Measurements from ENCODE around the gene ZNF783.

The ZNF783 gene

GRCh38 chr7:149217570-149217969 lies 44.4 kb upstream of the ZNF783 start:
- no peak overlapping the region for H3K4me3 ChIP-seq (ENCODE audit: insufficient read depth, low read length, poor library complexity, severe bottlenecking)
- H3K36me3 ChIP-seq (ENCODE audit: low read length), result no peaks in the 10 kb centered on the region
- no peaks in the 10 kb centered on the region for H4K20me1 ChIP-seq (ENCODE audit: low read depth, low read length)
- H2AFZ ChIP-seq (ENCODE audit: low read depth, low read length, severe bottlenecking), result no peak overlapping the region
- no peak overlapping the region for H3K4me2 ChIP-seq (ENCODE audit: low read depth, low read length, poor library complexity, severe bottlenecking)
- H3K9me3 ChIP-seq (ENCODE audit: insufficient read depth, low read length), result no peaks in the 10 kb centered on the region
- H3K9me2 ChIP-seq (replicated peaks; ENCODE audit: insufficient read depth, low read length), result no peaks in the 10 kb centered on the region
- no peaks in the 10 kb centered on the region for H3K27me3 ChIP-seq (ENCODE audit: low read length)
- no peak overlapping the region for H3K9ac ChIP-seq (ENCODE audit: low read length)
- TF ChIP-seq CTCF (IDR thresholded peaks at IDR 0.05; ENCODE audit: insufficient read depth, low read length, poor library complexity, severe bottlenecking), result no peak
- no peak for TF ChIP-seq EZH2phosphoT487 (conservative IDR thresholded peaks at IDR 0.05; ENCODE audit: low read length)
- H3K27ac ChIP-seq (ENCODE audit: low read depth, low read length), result no peak overlapping the region
- H3F3A ChIP-seq (ENCODE audit: insufficient read depth), result no peaks in the 10 kb centered on the region
- H3K79me2 ChIP-seq (ENCODE audit: insufficient read depth, low read length), result no peaks in the 10 kb centered on the region

GRCh38 chr7:149218469-149219420 lies 43.3 kb upstream of the ZNF783 start:
- no peak overlapping the region for H3K9ac ChIP-seq (ENCODE audit: low read length)
- TF ChIP-seq EZH2phosphoT487 (conservative IDR thresholded peaks at IDR 0.05; ENCODE audit: low read length), result no peak
- H3K79me2 ChIP-seq (ENCODE audit: insufficient read depth, low read length), result no peaks in the 10 kb centered on the region
- no peaks in the 10 kb centered on the region for H3K9me2 ChIP-seq (replicated peaks; ENCODE audit: insufficient read depth, low read length)
- H2AFZ ChIP-seq (ENCODE audit: low read depth, low read length, severe bottlenecking), result no peak overlapping the region
- H3K4me2 ChIP-seq (ENCODE audit: low read depth, low read length, poor library complexity, severe bottlenecking), result no peak overlapping the region
- H3F3A ChIP-seq (ENCODE audit: insufficient read depth), result no peaks in the 10 kb centered on the region
- H3K27ac ChIP-seq (ENCODE audit: low read depth, low read length), result no peak overlapping the region
- H3K27me3 ChIP-seq (ENCODE audit: low read length), result no peaks in the 10 kb centered on the region
- H3K9me3 ChIP-seq (ENCODE audit: insufficient read depth, low read length), result no peaks in the 10 kb centered on the region
- H3K36me3 ChIP-seq (ENCODE audit: low read length), result no peaks in the 10 kb centered on the region
- H3K4me3 ChIP-seq (ENCODE audit: insufficient read depth, low read length, poor library complexity, severe bottlenecking), result no peak overlapping the region
- H4K20me1 ChIP-seq (ENCODE audit: low read depth, low read length), result no peaks in the 10 kb centered on the region

GRCh38 chr7:149220534-149220933 lies 41.5 kb upstream of the ZNF783 start:
- Histone ChIP-seq H3K27ac (ENCODE audit: low read depth, low read length) (no peak overlapping the region), H3K4me2 (ENCODE audit: low read depth, low read length, poor library complexity, severe bottlenecking) (no peak overlapping the region), H3K9me3 (ENCODE audit: insufficient read depth, low read length) (no peaks in the 10 kb centered on the region), H3K79me2 (ENCODE audit: insufficient read depth, low read length) (no peaks in the 10 kb centered on the region), H3K9me2 (replicated peaks; ENCODE audit: insufficient read depth, low read length) (no peaks in the 10 kb centered on the region), H4K20me1 (ENCODE audit: low read depth, low read length) (no peaks in the 10 kb centered on the region), H2AFZ (ENCODE audit: low read depth, low read length, severe bottlenecking) (no peak overlapping the region), H3F3A (ENCODE audit: insufficient read depth) (no peaks in the 10 kb centered on the region), H3K36me3 (ENCODE audit: low read length) (no peaks in the 10 kb centered on the region), H3K27me3 (ENCODE audit: low read length) (no peaks in the 10 kb centered on the region), H3K9ac (ENCODE audit: low read length) (no peak overlapping the region), H3K4me3 (ENCODE audit: insufficient read depth, low read length, poor library complexity, severe bottlenecking) (no peak overlapping the region)
- TF ChIP-seq CTCF (IDR thresholded peaks at IDR 0.05; ENCODE audit: insufficient read depth, low read length, poor library complexity, severe bottlenecking) (no peak), EZH2phosphoT487 (conservative IDR thresholded peaks at IDR 0.05; ENCODE audit: low read length) (no peak)

DNA sequence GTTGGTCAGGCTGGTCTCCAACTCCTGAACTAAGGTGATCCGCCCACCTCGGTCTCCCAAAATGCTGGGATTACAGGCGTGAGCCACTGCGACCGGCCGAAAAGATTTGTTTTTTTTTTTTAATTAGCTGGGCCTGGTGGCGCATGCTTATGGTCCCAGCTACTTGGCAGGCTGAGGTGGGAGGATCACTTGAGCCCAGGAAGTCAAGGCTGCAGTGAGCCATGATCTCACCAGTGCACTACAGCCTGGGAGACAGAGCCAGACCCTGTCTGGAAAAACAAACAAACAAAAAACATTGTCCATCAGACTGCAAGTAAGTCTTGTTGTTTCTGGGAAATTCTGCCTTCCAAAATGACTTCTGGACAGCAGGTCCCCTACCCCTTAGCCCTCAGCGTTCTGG lies 38.8 kb upstream of the ZNF783 start:
- no peaks in the 10 kb centered on the region for H3K36me3 ChIP-seq (ENCODE audit: low read length)
- no peak for TF ChIP-seq CTCF (IDR thresholded peaks at IDR 0.05; ENCODE audit: insufficient read depth, low read length, poor library complexity, severe bottlenecking)
- TF ChIP-seq EZH2phosphoT487 (conservative IDR thresholded peaks at IDR 0.05; ENCODE audit: low read length), result no peak
- no peak overlapping the region for H3K4me3 ChIP-seq (ENCODE audit: insufficient read depth, low read length, poor library complexity, severe bottlenecking)
- H3K4me2 ChIP-seq (ENCODE audit: low read depth, low read length, poor library complexity, severe bottlenecking), result no peak overlapping the region
- H3K9me2 ChIP-seq (replicated peaks; ENCODE audit: insufficient read depth, low read length), result no peaks in the 10 kb centered on the region
- H3F3A ChIP-seq (ENCODE audit: insufficient read depth), result no peaks in the 10 kb centered on the region
- no peaks in the 10 kb centered on the region for H3K79me2 ChIP-seq (ENCODE audit: insufficient read depth, low read length)
- H3K9ac ChIP-seq (ENCODE audit: low read length), result no peak overlapping the region
- H3K27ac ChIP-seq (ENCODE audit: low read depth, low read length), result no peak overlapping the region
- H3K27me3 ChIP-seq (ENCODE audit: low read length), result no peaks in the 10 kb centered on the region
- no peaks in the 10 kb centered on the region for H4K20me1 ChIP-seq (ENCODE audit: low read depth, low read length)
- H3K9me3 ChIP-seq (ENCODE audit: insufficient read depth, low read length), result no peaks in the 10 kb centered on the region
- H2AFZ ChIP-seq (ENCODE audit: low read depth, low read length, severe bottlenecking), result no peak overlapping the region

All from SU-DHL-6 (cell line).